Ascending aorta (tissue), 2 donors: ENCODE results near the gene CCT7. TPM values are rescaled to one million over a fixed set of nuclear protein-coding genes. Genes with fewer than 3 reads are reported as not detected.

Experiments used
- DNase-seq, 2 donors: peaks; one replicate each; pipeline ENCODE4 v3.0.0-alpha.2; 2019; ENCODE audit warnings: low spot score in 2 of 2
- H3K27ac ChIP-seq, 2 donors: fragments of 200-600 bp; sonication (generic); one replicate each; pipeline ENCODE4 v1.5.1; 2016 to 2017; ENCODE audit warnings: mild to moderate bottlenecking in 1 of 2
- H3K27me3 ChIP-seq: fragments of 200-600 bp; sonication (generic); one replicate; pipeline ENCODE4 v1.5.1; 2017
- H3K36me3 ChIP-seq, 2 donors: fragments of 200-600 bp; sonication (generic); one replicate each; pipeline ENCODE4 v1.5.1; 2016
- H3K4me1 ChIP-seq, 2 donors: fragments of 200-600 bp; sonication (generic); one replicate each; pipeline ENCODE4 v1.5.1; 2016 to 2017; ENCODE audit warnings: mild to moderate bottlenecking in 1 of 2
- H3K4me3 ChIP-seq, 2 donors: fragments of 200-600 bp; sonication (generic); one replicate each; pipeline ENCODE4 v1.5.1; 2016 to 2017; ENCODE audit warnings: mild to moderate bottlenecking in 1 of 2
- H3K9me3 ChIP-seq, 2 donors: fragments of 200-600 bp; sonication (generic); one replicate each; pipeline ENCODE4 v1.5.1; 2016
- intact Hi-C: fragments of 100-400 bp; cut with DNase I; formaldehyde crosslinking; loops from one replicate; pipeline ENCODE4 v1.15.1; 2023
- total RNA-seq: library from RNA; depleted of rRNA; stranded (reverse); fragments of >200 nt; gene quantifications from one replicate; pipeline ENCODE4 v1.1.0, GENCODE V29; 2016
- TF ChIP-seq, protein P1 (sequence below), 3 experiments: fragments of 200-600 bp in 2 of 3; fragments of 450-650 bp in 1 of 3; sonication (generic) in 2 of 3; IDR thresholded peaks; one replicate each; pipeline ENCODE4 v1.5.1; 2016 to 2019; ENCODE audit warnings: antibody characterized with exemption in 3 of 3, mild to moderate bottlenecking in 1 of 3, moderate library complexity in 1 of 3

Gene CCT7
- total RNA-seq, 1 donor from 2014 or later, result 226 TPM

DNA sequence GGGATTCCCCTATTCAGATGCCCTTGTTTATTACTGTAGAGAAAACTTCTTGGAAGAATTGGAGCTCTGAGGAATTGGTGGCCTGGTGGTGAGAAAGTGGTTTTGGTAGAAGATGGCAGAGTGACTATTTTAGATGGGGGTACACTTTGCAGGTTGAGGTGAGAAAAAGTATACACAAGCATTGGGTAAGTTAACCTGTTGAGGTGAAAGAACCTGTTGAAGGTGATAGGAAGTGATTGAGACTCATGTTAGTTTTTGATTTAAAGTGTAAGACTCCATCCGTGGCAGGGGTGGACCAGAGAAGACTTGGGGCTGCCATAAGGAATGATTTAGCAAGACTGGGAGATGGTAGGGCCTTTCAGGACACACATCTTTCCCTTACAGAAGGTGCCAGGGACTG lies 3.1 kb downstream of the CCT7 start:
- intact Hi-C loops, result loop anchor here (10.0 kb wide), 1 partner anchor 688 kb away; the partner anchor contains the start of gene DGUOK
- peaks cover 14 to 29% of the 10 kb centered on the region in 2 donors for H3K36me3 ChIP-seq
- peaks cover 4 to 5% of the 10 kb centered on the region in 2 donors for H3K4me1 ChIP-seq
- TF ChIP-seq, protein P1, sequence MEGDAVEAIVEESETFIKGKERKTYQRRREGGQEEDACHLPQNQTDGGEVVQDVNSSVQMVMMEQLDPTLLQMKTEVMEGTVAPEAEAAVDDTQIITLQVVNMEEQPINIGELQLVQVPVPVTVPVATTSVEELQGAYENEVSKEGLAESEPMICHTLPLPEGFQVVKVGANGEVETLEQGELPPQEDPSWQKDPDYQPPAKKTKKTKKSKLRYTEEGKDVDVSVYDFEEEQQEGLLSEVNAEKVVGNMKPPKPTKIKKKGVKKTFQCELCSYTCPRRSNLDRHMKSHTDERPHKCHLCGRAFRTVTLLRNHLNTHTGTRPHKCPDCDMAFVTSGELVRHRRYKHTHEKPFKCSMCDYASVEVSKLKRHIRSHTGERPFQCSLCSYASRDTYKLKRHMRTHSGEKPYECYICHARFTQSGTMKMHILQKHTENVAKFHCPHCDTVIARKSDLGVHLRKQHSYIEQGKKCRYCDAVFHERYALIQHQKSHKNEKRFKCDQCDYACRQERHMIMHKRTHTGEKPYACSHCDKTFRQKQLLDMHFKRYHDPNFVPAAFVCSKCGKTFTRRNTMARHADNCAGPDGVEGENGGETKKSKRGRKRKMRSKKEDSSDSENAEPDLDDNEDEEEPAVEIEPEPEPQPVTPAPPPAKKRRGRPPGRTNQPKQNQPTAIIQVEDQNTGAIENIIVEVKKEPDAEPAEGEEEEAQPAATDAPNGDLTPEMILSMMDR (IDR thresholded peaks at IDR 0.05), result no peak
- H3K27me3 ChIP-seq, result no peaks in the 10 kb centered on the region
- no peak for DNase-seq
- H3K9me3 ChIP-seq, result no peaks in the 10 kb centered on the region
- H3K27ac ChIP-seq, result no peak overlapping the region
- H3K4me3 ChIP-seq, result no peak overlapping the region

DNA sequence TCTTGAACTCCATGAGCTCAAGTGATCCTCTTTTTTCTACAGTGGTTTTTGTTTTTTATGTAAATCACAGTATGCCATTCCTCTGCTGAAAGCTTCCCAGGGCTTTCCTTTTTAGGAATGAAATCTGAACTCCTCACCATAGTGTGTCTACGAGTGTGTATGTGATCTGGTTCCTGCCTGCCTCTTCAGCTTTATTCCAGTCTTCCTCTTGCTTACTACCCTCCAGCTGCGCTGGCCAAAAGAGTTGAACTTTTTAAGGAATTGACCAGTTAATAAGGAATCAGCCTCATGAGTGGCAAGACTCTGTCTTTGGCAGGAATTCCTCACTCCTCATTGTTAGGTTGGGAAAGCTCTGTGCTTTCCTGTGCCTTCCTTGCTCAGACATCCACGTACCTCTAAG lies 4.0 kb downstream of the CCT7 start:
- DNase-seq, result no peak
- intact Hi-C loops, result loop anchor here (10.0 kb wide), 1 partner anchor 687 kb away; the partner anchor contains the start of gene DGUOK
- peaks cover 19 to 36% of the 10 kb centered on the region in 2 donors for H3K36me3 ChIP-seq
- peaks cover 0 to 2% of the 10 kb centered on the region in 2 donors for H3K4me1 ChIP-seq
- no peak overlapping the region for H3K4me3 ChIP-seq
- no peaks in the 10 kb centered on the region for H3K27me3 ChIP-seq
- H3K9me3 ChIP-seq, result no peaks in the 10 kb centered on the region
- H3K27ac ChIP-seq, result no peak overlapping the region
- TF ChIP-seq, protein P1 (IDR thresholded peaks at IDR 0.05), result no peak

DNA sequence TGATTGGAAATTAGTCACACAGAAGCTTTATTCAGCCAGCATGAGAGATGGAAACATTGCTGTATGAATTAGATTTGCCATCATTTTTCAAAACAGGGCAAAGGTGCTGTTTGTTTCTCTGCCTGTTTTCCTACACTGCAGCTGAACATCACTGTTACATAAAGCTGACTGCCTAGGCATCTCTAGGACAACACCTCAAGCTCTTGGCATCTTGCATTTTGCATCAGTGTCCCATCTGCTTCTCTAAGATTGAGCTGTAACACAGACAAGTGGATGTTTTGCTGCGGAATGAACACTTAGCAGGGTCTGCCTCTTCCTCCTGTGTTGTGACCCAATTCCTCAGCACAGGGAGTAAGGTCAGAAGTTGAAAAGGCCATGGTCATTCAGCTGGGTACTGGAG lies 4.9 kb downstream of the CCT7 start:
- Histone ChIP-seq H3K4me3 (no peak overlapping the region), H3K9me3 (no peaks in the 10 kb centered on the region), H3K36me3 (peaks cover 24 to 43% of the 10 kb centered on the region in 2 donors), H3K27ac (no peak overlapping the region), H3K4me1 (peaks cover 0 to 2% of the 10 kb centered on the region in 2 donors), H3K27me3 (no peaks in the 10 kb centered on the region)
- intact Hi-C loops, result loop anchor here (10.0 kb wide), 1 partner anchor 686 kb away; the partner anchor contains the start of gene DGUOK
- TF ChIP-seq, protein P1 (IDR thresholded peaks at IDR 0.05), result no peak
- DNase-seq, result no peak

DNA sequence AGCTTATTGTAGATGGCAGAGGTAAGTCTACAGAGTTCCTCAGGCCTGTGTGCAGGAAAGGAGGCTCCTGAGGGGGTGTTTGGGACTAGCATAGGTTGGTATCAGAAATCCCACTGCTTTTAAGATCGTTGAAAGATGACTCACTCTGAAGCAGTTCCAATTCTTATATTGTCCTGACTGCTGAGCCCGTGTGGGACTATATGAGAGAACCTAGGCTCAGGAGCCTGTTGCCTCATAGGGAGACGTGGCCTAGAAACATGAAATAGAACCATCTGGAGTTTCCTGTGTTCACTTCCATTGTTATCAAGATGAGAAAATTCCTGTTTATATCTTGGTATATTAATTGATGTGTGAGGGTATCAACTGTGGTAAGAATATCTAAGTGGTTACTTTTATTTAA lies 5.7 kb downstream of the CCT7 start:
- Histone ChIP-seq H3K4me1 (peaks cover 0 to 2% of the 10 kb centered on the region in 2 donors), H3K27ac (no peak overlapping the region), H3K4me3 (no peak overlapping the region), H3K36me3 (peaks cover 32 to 51% of the 10 kb centered on the region in 2 donors), H3K9me3 (no peaks in the 10 kb centered on the region), H3K27me3 (no peaks in the 10 kb centered on the region)
- DNase-seq, result no peak
- TF ChIP-seq, protein P1 (IDR thresholded peaks at IDR 0.05), result no peak
- intact Hi-C loops, result loop anchor here (10.0 kb wide), 1 partner anchor 685 kb away; the partner anchor contains the start of gene DGUOK

DNA sequence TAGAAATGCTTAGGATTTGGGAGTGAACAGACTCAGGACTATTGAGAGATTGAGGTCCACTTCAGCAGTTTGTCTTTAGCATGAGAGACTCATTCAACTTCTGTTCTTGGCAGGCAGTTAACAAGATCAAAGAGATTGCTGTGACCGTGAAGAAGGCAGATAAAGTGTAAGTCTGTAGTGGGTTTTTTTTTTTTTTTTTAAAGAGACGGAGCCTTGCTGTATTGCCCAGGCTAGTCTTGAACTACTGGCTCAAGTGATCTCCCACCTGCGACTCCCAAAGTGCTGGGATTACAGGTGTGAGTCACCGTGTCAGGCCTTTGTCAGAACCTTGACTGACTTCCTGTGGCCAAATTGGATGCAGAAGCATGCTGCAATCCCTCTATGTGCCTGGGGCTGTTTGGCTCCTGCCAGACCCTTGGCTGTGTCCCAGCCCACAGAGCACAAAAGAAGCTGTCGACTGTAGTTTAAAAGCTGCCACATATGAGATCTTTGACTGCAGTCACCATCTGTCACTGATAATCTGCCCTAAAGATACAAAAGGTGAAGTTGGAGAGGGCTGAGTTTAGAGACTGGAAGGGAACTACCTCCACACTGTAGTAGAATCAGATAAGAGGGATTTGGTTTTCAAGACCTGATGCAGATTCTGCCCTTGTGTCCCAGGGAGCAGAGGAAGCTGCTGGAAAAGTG lies 9.9 kb downstream of the CCT7 start:
- no peaks in the 10 kb centered on the region for H3K4me1 ChIP-seq
- intact Hi-C loops, result no loop called here
- H3K27me3 ChIP-seq, result no peaks in the 10 kb centered on the region
- TF ChIP-seq, protein P1 (IDR thresholded peaks at IDR 0.05), result no peak
- no peaks in the 10 kb centered on the region for H3K9me3 ChIP-seq
- no peak overlapping the region for H3K27ac ChIP-seq
- DNase-seq, result no peak
- H3K36me3 ChIP-seq, result peaks cover 74 to 94% of the 10 kb centered on the region in 2 donors
- H3K4me3 ChIP-seq, result no peak overlapping the region
